Stimulated activated CD8-positive, alpha-beta memory T cell treated with anti-CD3 and anti-CD28 coated beads, Interleukin-15, amount 100 ng/mL, for 48 hours (primary cell): ENCODE results near the gene CNOT6L.
"Not testable (repeated sequence)": the region's sequence is repeated elsewhere in the genome, so short reads cannot be mapped to it uniquely, and the experiment has no call there.

Experiments
- DNase-seq, 2 donors: peaks; one replicate each; pipeline ENCODE4 v3.0.0-alpha.2; 2020; ENCODE audit warnings: low read depth in 2 of 2

The CNOT6L gene

DNA sequence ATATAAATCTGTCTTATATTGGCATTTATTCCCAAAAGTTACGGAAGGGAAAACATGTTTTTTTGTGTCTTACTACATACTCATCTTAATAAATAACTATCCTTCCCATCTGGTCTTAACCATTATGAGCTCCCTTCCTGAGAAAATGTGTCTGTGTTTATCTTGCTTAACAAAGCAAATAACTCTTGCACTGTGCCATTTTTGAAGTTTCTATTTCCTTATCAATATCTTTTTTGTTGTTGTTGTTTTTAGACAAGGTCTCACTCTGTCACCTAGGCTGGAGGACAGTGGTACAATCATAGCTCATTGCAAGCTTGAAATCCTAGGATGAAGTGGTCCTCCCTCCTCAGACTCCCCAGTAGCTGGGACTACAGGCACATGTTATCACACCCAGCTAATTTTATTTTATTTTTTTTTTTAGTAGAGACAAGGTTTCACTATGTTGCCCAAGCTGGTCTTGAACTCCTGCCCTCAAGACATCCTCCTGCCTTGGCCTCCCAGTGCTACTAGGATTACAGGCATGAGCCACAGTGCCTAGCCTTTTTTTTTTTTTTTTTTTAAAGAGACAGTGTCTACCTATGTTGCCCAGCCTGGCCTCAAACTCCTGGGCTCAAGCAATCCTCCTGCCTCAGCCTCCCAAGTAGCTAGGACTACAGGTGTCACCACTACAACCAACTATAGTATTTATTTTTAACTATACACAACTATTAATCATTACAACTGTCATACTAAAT is 36.9 kb downstream of the CNOT6L start:
- no peak for DNase-seq

DNA sequence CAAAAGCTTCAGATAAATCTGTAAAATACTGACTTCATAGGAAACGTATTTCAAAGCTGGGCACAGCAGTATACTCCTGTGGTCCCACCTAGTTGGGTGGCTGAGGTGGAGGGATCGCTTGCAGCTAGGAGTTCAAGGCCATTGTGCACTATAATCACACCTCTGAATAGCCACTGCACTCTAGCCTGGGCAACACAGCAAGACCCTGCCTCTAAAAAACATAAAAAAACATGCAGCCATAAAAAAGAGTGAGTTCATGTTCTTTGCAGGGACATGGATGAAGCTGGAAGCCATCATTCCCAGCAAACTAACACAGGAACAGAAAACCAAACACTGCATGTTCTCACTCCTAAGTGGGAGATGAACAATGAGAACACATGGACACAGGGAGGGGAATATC is 38.4 kb downstream of the CNOT6L start:
- DNase-seq, result not testable (repeated sequence)

DNA sequence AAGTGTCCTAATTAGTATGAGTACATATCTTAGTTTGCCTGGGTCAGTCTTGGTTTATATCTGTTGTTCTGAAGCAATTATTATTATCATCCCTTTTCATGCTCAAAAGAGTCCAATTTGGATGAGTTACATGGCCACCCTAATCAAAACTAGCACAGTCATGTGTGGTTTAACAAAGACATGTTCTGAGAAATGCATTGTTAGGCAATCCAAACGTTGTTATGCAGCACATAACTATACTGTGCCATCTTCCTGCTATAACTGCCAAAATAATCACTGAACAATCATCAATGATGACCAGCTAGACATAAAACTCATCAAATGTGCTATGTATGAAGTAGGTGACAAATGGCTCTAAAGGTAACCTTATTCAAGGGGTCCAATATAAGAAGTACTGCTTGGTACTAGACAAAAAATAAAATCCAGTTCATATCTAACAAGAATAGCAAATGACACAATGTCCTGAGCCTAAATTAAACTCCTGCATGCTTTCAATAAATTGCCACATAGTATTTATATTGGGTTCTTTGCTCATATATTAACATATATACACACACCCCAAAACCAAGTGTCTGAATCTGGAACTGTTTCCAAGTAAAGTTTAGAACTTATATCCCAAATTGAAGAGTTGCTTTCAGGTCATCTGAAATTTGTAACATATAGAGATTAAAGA is 41.9 kb downstream of the CNOT6L start:
- DNase-seq, result no peak

DNA sequence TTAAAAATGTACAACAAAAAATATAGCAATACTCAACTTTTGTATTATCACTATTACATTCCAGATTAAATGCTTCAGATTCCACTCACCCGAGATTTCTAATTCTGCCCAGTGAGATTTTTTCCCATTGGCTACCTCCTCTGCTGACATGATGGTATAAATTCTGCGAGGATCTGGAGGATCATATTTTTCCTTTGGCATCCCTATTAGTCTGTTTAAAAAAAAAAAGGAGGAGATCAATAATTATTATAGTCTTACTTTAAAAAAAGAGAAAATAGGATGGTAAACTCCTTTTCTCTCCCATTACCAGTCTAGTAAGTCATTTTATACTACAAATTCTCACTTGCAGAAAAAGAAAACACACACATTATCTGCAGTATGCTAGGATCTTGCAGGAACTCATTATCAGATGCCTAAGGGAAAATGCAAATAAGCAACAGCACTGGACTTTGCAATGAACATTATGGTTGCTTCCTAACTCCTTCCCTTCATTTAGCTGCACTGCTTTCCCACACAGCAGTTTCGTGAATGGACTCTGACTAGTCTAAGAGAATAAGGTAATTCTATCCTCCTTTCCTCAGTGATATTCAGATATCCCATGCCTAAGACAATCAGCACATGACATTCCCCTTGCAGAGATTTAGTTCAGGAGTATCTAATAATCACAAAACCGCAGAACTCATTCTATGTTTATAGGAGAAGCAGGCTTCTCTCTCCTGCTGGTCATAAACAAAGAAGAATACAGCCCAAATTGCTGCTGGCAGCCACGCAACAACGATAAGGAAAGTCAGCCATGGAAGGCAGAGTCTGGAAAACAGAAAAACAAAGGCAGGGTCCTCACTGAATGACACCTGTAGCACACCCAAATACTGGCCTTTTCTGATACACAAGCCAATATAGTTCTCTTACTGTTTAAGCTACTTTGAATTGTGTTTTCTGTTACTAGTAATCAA is 42.7 kb downstream of the CNOT6L start:
- no peak for DNase-seq

DNA sequence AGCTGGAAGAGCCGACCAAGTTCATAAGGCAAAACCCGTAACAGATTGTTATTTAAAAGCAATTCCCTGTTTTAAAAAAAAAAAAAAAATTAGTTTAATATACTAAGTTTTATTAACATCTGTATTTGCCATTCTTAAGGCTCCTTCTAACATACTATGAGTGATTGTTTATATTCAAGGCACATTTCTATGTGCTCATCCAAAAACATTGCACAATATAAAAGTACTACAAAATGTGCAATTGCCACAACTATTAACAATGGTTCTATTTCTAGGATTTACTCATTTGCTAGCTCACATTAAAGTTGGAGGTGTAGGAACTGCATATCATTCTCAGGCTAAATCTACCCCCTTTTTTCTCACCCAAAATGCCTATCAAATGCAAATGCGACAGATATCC is 46.1 kb downstream of the CNOT6L start:
- no peak for DNase-seq

DNA sequence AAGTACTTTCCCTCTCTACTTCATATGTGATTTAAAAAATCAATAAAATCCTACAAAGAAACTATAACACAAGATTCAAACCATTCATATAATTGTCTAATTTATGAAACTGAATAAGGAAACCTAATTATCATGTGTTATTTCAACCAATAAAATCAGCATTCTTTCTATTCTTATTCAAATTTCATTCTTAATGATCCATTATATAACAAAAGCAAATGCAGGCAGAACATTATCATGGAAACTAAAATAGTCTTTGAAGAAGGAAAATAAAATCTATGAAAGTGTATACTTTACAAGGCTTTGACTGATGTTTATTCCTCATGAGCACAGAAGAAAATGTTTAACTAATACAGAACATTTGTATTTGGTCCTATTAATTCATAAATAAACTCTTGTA is 47.6 kb downstream of the CNOT6L start:
- DNase-seq, result no peak

DNA sequence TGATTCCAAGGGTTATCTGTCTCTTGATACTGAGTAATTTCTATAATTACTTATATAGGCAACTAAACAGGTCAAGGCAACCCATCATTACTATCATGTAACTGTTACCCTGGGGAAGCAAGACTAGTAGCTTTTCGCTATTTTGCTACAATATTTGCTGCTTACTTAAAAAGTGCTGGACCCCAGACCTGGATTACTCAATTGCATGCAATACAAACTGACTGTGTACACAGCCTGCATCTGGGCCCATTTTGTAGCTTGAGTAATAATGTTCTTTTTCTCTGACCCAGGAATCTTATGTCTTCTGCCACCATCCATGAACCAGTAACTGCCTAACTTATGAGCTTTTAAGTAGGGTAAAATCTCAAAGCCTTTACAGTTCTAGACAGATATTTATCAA is 53.4 kb downstream of the CNOT6L start:
- DNase-seq, result no peak

DNA sequence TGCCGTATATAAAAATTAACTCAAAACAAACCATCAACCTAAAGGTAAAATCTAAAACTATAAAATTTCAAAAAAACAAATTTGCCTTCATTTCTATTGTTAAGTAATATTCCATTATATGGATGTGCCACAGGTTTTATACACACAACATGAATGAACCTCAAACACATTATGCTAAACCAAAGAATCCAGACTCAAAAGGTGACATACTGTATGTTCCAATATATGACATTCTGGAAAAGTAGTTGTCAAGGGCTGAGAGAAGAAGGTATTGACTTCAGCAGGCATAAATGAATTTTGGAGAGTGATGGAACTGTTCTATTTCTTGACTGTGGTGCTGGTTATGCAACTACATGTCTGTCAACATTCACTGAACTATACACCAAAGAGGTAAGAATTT is 56.6 kb downstream of the CNOT6L start:
- no peak for DNase-seq

DNA sequence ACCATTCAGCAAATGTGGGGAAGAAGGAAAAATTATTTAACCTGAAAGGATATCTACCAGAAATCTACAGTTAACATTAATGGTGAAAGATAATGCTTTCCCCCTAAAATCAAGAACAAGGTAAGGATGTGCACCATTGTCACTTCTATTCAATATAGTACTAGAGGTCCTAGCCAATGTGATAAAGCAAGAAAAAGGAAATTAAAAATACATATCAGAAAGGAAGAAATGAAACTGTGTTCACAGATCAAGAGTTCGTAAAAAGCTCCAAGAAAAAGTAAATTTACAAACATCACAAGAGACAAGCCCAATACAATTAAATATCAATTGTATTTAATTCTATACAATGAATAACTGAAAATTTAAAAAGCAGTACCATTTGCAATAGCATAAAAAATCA is 57.6 kb downstream of the CNOT6L start:
- DNase-seq, result no peak

DNA sequence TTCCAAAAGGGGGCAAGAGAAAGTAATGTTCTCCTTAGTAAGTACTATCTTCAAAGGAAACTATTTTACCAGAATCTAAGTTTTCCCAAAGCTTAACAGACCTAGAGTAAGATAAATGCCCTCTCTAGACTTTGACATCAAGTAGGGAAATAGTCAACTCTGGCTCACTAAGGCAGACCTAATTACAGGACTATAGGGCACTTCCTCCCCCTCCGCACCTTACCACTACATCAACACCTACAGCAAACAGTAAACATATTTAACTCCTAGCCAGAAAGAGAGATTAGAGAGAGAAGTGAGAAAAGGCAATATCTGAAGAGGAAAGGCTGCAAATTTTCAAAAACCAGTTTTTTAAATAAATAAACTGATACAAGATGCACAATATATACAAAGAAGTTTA is 60.4 kb downstream of the CNOT6L start:
- no peak for DNase-seq

DNA sequence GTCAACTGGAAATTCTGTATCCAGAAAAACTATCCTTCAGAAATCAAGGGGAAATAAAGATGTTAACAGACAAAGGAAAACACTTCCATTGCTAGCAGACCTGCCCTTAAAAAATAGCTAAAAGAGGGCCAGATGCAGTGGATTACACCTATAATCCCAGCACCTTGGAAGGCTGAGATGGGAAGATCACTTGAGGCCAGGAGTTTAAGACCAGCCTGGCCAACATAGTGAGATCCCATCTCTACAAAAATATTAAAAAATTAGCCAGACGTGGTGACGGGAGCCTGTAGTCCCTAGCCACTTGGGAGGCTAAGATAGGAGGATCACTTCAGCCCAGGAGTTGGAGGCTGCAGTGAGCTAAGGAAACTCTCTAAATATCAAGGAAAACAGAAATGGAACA is 67.4 kb downstream of the CNOT6L start:
- DNase-seq, result no peak

DNA sequence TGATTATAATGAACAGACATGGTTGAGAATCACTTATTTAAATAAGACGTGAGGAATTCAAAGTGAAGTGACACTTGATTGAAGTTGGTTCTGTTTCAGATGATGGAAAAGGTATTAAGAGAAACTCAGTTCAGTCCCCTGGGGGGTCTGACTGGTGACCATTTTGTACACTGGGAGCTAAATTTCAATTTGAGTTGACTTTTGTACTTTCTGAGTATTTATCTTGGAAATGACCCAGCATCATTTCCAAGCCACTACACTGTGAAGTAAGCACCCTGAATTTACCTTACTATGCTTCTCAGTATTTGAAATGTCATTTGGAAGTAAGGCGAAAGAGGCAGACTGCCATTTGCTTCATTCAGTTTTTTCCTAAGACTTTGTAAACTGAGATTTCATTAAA is 73.4 kb downstream of the CNOT6L start:
- DNase-seq, result no peak

DNA sequence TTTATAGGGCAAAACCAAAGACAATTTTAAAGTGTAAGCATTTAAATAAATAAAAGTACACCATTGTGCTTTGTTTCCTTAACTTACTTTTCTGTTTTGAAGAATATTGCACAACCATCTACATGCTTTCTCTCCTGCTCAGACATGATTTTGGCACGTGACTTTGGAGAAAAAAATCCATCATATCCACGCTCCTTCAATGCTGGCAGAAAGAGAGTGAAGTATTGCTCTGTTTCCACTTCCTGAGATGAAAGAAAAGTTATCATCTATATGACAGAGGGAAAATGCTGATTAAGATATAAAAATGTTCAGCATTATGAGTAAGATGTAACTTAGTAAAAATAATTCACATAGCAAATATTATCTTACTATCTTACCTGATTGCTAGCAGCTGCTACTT is 77.1 kb downstream of the CNOT6L start:
- no peak for DNase-seq

DNA sequence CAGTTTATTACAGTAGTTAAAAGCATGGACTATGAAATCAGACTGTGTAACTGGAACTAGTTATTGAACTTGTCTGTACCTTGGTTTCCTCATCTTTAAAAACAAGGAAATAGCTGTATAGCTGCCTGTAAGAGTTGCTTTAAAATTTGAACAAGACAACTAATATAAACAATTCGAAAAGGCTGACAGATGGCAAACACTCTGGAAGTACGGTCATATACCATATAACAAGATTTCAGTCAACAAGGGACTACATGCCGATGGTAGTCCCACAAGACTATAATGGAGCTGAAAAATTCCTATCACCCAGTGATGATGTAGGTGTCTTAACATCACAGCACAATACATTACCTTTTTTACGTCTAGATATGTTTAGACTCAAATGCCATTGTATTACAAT is 78.7 kb downstream of the CNOT6L start:
- DNase-seq, result no peak

DNA sequence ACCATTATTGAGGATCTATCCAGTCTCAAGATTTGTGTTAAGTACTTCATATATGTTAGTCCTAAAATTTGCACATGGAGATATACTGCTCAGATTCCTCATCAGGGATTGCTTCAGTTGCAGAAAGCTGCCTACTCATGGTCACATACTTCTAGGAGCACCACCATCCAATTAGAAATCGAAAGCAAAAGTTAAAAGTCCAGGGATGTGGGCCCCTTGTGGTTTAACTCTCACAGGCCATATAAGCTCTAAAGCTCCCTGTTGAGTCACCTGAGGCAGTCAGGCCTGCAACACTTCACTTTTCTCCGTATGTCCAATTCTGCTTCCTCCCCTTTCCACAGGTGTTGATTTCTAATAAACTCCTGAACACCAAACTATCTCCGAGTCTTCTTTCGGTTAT is 84.2 kb downstream of the CNOT6L start:
- DNase-seq, result peak; percentile 5 to 8

DNA sequence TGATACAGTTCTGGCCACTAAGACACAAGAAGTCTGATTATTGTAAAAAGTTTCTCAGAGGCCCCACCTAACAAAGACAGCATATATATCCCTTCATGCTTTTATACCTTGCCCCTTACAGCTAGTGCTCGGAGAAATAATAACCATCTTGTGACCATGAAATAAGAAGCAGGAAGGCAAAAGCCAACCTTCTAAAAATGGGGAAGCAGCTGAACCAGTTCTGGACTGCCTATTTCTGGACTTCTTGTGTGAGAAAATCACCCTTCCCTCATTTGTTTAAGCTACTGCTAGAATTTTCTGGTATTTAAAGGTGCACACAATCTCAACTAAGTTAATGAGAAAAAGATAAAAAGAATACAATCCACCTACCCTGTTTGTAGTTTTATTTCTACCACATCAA is 87.5 kb downstream of the CNOT6L start:
- no peak for DNase-seq

DNA sequence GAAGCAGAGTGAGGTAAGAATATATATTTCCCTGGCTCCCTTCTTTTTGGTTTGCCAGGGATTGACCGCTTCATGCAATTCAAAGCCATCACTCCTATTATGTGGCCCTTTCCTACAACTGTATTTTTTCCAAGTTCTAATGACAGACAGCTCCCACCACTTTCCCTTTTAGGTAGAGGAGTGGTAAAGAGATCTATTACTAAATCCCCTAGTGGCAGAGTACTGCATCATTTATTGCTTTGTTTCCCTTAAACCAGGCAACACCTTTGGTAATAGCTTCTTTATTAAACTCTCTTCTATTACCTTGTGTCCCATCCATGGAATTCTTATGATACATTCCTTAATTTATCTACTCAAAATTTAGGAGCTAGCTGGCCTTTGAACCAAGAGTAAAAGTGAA is 90.7 kb downstream of the CNOT6L start:
- DNase-seq, result no peak

DNA sequence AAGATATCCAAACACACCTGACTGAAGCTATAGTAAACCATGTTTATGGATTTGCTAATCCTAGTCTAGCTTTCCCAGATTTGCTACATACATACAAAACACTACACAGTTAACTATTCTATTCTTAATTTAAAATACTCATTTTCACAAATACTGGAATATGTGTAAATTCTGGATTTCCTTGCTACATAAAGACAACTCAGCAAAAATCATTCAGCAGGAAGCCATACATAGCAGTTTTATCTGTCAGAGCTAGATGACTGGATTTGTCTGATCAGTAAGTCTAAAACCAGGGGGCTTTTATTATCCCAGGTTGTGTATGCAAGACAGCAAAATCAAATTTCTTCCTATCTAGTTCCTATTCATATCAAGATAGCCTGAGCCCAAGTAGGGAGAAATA is 98.1 kb downstream of the CNOT6L start:
- DNase-seq, result no peak

DNA sequence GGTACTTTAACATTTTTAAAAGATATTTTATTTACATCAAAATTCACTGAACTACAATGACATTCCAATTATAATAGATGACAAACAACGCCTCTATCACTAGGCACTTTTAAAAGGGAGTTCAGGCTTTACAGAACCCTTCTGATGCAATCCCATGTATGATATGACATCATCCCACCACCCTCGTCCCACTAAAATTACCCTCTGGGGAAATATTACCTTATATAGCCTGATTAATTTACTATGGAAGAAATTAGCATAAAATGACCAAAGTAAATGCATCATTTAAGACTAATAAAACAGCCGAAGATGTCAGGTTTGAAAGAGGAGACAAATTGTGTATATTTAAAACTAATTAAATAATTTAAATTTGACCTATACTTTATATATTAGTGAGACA is 100.7 kb downstream of the CNOT6L start:
- DNase-seq, result not testable (repeated sequence)

DNA sequence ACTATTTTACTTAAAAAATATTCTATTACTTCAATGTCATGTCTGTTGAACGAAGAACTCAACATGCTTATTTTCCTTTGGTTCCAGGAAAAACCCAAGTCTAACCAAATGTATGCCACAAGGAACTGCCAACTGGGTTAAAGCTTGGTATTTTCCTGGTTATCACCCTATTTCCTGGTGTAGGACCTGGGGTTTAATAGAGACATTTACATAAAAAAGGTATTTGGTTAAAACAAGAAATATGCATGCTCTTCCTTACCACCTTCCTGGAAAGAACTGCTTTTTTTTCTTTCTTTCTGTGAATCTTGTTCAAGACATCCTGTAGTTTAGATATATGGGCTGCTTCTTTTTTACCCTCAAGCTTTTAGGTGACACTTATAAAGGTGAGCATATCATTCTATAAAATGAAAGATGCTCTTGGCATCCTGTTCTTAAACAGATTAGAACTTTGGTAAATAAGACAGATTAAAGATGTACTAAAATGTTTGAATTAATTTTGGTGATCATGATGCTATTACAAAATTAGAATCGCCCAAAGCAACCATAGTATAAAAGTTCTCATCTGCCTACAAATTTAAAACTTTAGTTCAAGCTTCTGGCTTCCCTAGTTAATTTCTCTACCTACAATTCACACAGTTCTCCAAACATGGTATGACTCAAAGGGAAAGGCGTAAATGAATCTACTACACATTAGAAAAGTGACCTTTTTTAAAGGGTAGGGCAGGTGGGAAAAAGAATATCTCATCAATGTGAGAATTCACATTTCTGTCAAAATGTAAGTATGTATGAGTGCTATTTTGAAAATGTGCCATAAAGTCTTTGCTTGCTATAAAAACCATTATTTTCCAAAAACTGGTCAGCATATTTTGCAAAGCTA is 103.5 kb downstream of the CNOT6L start:
- no peak for DNase-seq

DNA sequence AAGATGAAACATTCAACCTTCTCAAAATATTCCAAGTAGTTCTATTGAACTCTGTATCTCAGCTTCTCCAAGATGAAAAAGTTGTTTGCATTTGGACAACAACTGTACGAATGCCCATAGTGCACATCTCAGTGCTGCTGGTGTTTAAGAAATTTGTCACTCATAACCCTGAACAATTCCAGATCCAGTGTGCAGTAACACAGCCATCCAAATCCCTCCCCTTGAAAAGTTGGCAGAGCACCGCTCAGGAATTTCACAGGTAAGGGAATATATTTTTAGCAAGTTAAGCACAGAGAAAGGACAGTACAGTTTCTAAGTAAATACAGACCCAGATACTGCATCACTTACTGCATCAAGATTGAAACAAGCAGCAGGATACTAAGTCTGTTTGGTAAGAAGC is 104.7 kb downstream of the CNOT6L start:
- DNase-seq, result no peak

DNA sequence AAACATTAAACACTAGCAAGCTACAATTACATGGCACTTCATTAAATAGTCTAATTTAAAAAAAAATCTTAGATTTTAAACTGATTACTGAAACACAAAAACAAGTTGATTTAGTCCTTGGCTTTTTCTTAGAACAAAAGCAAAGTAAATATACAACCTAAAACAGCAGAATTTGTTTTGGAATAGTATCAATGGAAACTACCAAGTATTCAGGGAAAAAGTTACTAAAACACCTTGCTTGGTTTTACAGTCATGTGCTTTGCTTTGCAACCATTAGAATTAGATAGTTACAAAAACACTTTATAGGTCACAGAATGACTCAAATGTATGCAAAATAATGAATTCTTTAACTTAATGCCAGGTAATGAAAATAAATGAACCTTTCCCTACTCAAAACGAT is 105.3 kb downstream of the CNOT6L start:
- DNase-seq, result no peak
